Endodermal cell (in vitro differentiated cells): ENCODE results near the gene CPZ. TPM values are rescaled to one million over a fixed set of nuclear protein-coding genes. Genes with fewer than 3 reads are reported as not detected.
A peak's percentile ranks its signal among the peaks of the same experiment; 100 is the strongest.

ENCODE experiments used
- DNase-seq: peaks from one replicate; pipeline ENCODE4 v3.0.0-alpha.2; 2017
- H3K27ac ChIP-seq: 2 replicates; pipeline ENCODE4 v1.5.1; 2013; ENCODE audit warnings: mild to moderate bottlenecking, low read depth, low read length, moderate library complexity
- H3K27me3 ChIP-seq: 2 replicates; pipeline ENCODE4 v1.6.1; 2013; ENCODE audit warnings: mild to moderate bottlenecking, low read length, moderate library complexity; ENCODE audit not compliant: insufficient read depth, control insufficient read depth, poor library complexity, severe bottlenecking
- H3K36me3 ChIP-seq: 2 replicates; pipeline ENCODE4 v1.7.0; 2013; ENCODE audit warnings: mild to moderate bottlenecking, low read length, moderate library complexity; ENCODE audit not compliant: control insufficient read depth, insufficient read depth
- H3K4me1 ChIP-seq: one replicate; pipeline ENCODE4 v1.7.0; 2013; ENCODE audit warnings: low read length; ENCODE audit not compliant: control insufficient read depth, insufficient read depth
- H3K4me3 ChIP-seq: 2 replicates; pipeline ENCODE4 v1.5.1; 2013; ENCODE audit warnings: mild to moderate bottlenecking, low read length, moderate library complexity
- H3K9ac ChIP-seq: 2 replicates; pipeline ENCODE4 v1.6.1; 2013; ENCODE audit warnings: mild to moderate bottlenecking, low read length, moderate library complexity; ENCODE audit not compliant: poor library complexity, severe bottlenecking; ENCODE audit errors: extremely low read depth
- H3K9me3 ChIP-seq: 2 replicates; pipeline ENCODE4 v1.6.1; 2013; ENCODE audit warnings: mild to moderate bottlenecking, low read length, moderate library complexity; ENCODE audit not compliant: control insufficient read depth
- H3K27ac Mint-ChIP-seq: 2 replicates; pipeline ENCODE4 v1.8.0; 2020; ENCODE audit warnings: mixed read lengths
- H3K27me3 Mint-ChIP-seq: 2 replicates; pipeline ENCODE4 v1.8.0; 2021; ENCODE audit warnings: mild to moderate bottlenecking, mixed read lengths; ENCODE audit not compliant: insufficient read depth
- H3K36me3 Mint-ChIP-seq: 2 replicates; pipeline ENCODE4 v1.8.0; 2020; ENCODE audit warnings: low read depth, mixed read lengths
- H3K4me1 Mint-ChIP-seq: 2 replicates; pipeline ENCODE4 v1.8.0; 2020; ENCODE audit warnings: mixed read lengths
- H3K4me3 Mint-ChIP-seq: 2 replicates; pipeline ENCODE4 v1.8.0; 2020; ENCODE audit warnings: mild to moderate bottlenecking, moderate library complexity, mixed read lengths
- H3K9me3 Mint-ChIP-seq: 2 replicates; pipeline ENCODE4 v1.8.0; 2020; ENCODE audit warnings: mild to moderate bottlenecking, mixed read lengths
- CTCF ChIP-seq: fragments of 200-600 bp; sonication (generic); conservative IDR thresholded peaks from 2 replicates; pipeline ENCODE4 v1.5.0; 2021; ENCODE audit warnings: antibody characterized with exemption, mild to moderate bottlenecking
- WGBS, 2 experiments: methylation state at CpG; one replicate each; pipeline versions ENCODE4 v1.1.5 to v1.1.7; 2013; ENCODE audit warnings: missing lambda C conversion rate in 2 of 2, mixed read lengths in 1 of 2; ENCODE audit not compliant: insufficient coverage in 1 of 2, insufficient read length in 1 of 2; 5-methylcytosine and 5-hydroxymethylcytosine counted together
- total RNA-seq, 2 donors: library from RNA; stranded (reverse); fragmentation: NEBNext Ultra II Directional in 1 of 2; extraction: Animal tissue kit (Norgen Biotek cat#: 25700) in 1 of 2; gene quantifications; 2 replicates in 1 of 2; 3 replicates in 1 of 2; pipeline ENCODE4 v1.2.1, GENCODE V29; 2021

The CPZ gene
- total RNA-seq, 2 donors from 2014 or later, result 23.9 to 33.6 TPM

DNA sequence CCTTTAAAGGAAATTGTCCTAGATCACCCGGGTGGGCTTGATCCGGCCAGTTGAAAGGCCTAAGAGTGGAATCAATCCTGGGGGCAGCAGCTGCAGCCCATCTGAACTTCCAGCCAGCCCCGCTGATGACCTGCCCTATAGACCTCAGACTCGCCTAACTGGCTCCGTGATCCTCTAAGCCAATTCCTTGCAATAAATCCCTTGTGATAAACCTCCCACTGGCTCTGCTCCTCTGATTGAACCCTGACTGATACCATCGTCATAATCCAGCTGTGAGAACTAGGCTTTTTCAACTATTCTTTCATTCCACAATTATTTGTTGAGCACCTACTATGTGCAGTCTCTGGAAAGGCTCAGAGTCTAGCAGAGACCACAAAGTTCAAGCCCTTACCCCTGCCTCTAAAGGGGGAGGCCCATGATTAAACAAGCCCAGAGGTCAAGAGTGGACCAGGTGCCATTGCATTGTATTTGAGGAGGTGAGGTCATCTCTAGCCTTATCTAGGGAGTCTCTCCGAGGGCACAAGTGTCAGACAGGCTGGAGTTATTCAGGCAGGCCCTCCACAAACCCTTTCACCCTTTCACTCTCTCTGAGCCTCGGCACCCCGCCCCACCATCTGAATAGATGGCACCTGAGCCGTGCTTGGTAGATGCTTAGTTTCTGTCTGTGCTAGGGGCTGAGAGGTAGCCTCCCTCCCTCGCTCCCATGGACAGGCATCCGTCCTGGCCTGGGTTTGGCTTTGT lies 32.9 kb upstream of the CPZ start:
- WGBS, 2 experiments, result 75 to 76% methylated on average over 7 to 12 of the region's 12 CpGs
- H3K27me3 Mint-ChIP-seq, result no peaks in the 10 kb centered on the region
- peak overlapping the region; percentile 66 for H3K9ac ChIP-seq
- TF ChIP-seq CTCF, result no peak
- no peaks in the 10 kb centered on the region for H3K9me3 Mint-ChIP-seq
- H3K4me1 Mint-ChIP-seq, result peaks cover 48% of the 10 kb centered on the region
- no peaks in the 10 kb centered on the region for H3K9me3 ChIP-seq
- H3K4me1 ChIP-seq, result peaks cover 19% of the 10 kb centered on the region
- peak overlapping the region; percentile 69 for H3K4me3 ChIP-seq
- H3K27ac ChIP-seq, result peak overlapping the region; percentile 60
- H3K27me3 ChIP-seq, result no peaks in the 10 kb centered on the region
- H3K36me3 ChIP-seq, result no peaks in the 10 kb centered on the region
- no peak overlapping the region for H3K4me3 Mint-ChIP-seq
- peak overlapping the region; percentile 89 for H3K27ac Mint-ChIP-seq
- peak; percentile 73 for DNase-seq
- H3K36me3 Mint-ChIP-seq, result no peaks in the 10 kb centered on the region

- Mint-ChIP-seq H3K4me1 (peaks cover 45% of the 10 kb centered on the region), H3K27ac (peak overlapping the region; percentile 89), H3K9me3 (no peaks in the 10 kb centered on the region), H3K36me3 (no peaks in the 10 kb centered on the region), H3K4me3 (peak overlapping the region; percentile 14), H3K27me3 (no peaks in the 10 kb centered on the region)
- no peaks in the 10 kb centered on the region for H3K36me3 ChIP-seq
- no peaks in the 10 kb centered on the region for H3K9me3 ChIP-seq
- peak; percentile 66 for DNase-seq
- peak overlapping the region; percentile 66 for H3K9ac ChIP-seq
- H3K4me1 ChIP-seq, result peaks cover 18% of the 10 kb centered on the region
- TF ChIP-seq CTCF, result no peak
- H3K27ac ChIP-seq, result peak overlapping the region; percentile 60
- 73 to 74% methylated on average over 5 to 16 of the region's 16 CpGs for WGBS, 2 experiments
- peak overlapping the region; percentile 69 for H3K4me3 ChIP-seq
- H3K27me3 ChIP-seq, result no peaks in the 10 kb centered on the region
Observed at GRCh38 chr4:8560265-8561047, 32.1 kb upstream of the CPZ start.

GRCh38 chr4:8564595-8564994 lies 28.0 kb upstream of the CPZ start:
- DNase-seq, result no peak
- H3K27ac ChIP-seq, result no peak overlapping the region
- no CpG with 5 or more reads among the region's 1 CpG for WGBS, 2 experiments
- no peak overlapping the region for H3K27ac Mint-ChIP-seq
- H3K27me3 Mint-ChIP-seq, result no peaks in the 10 kb centered on the region
- no peak overlapping the region for H3K4me3 Mint-ChIP-seq
- H3K27me3 ChIP-seq, result no peaks in the 10 kb centered on the region
- no peaks in the 10 kb centered on the region for H3K36me3 ChIP-seq
- H3K36me3 Mint-ChIP-seq, result no peaks in the 10 kb centered on the region
- H3K9me3 ChIP-seq, result no peaks in the 10 kb centered on the region
- TF ChIP-seq CTCF, result no peak
- no peak overlapping the region for H3K9ac ChIP-seq
- H3K4me3 ChIP-seq, result no peak overlapping the region
- H3K4me1 ChIP-seq, result peaks cover 15% of the 10 kb centered on the region
- peaks cover 6% of the 10 kb centered on the region for H3K9me3 Mint-ChIP-seq
- peaks cover 47% of the 10 kb centered on the region for H3K4me1 Mint-ChIP-seq
